ENCODE measurements around the gene KATNA1.

Gene KATNA1

GRCh38 chr6:149567945-149568585 is 80.4 kb downstream of the KATNA1 start:
- H3K4me2 ChIP-seq (ENCODE audit: low read depth, low read length), result no peak overlapping the region
- peaks cover 6% of the 10 kb centered on the region; the same call in 1 of the 2 replicates for H3K4me1 ChIP-seq (ENCODE audit: low read length)
- no peaks in the 10 kb centered on the region; the same call in 1 of the 2 replicates for H3F3A ChIP-seq (ENCODE audit: insufficient read depth, low read length)
- no peak overlapping the region for H3K4me3 ChIP-seq (ENCODE audit: low read length)
- H3K36me3 ChIP-seq (replicated peaks; ENCODE audit: insufficient read depth, low read length), result no peaks in the 10 kb centered on the region
- no peak overlapping the region for H3K9ac ChIP-seq (ENCODE audit: low read length)
- H3K9me2 ChIP-seq (replicated peaks; ENCODE audit: insufficient read depth, low read length), result no peaks in the 10 kb centered on the region
- peaks cover 24% of the 10 kb centered on the region for H3K79me2 ChIP-seq (ENCODE audit: low read length)
- TF ChIP-seq EZH2phosphoT487 (IDR thresholded peaks at IDR 0.05; ENCODE audit: low read length) (no peak), CTCF (IDR thresholded peaks at IDR 0.05; ENCODE audit: low read length) (no peak), EZH2 (optimal IDR thresholded peaks at IDR 0.05; ENCODE audit: low read depth, low read length) (no peak)
- no peak for DNase-seq
- H3K27me3 ChIP-seq (replicated peaks; ENCODE audit: insufficient read depth, low read length), result peaks cover 16% of the 10 kb centered on the region
- no peak overlapping the region for H3K27ac ChIP-seq (ENCODE audit: low read length)
- no peaks in the 10 kb centered on the region for H4K20me1 ChIP-seq (ENCODE audit: insufficient read depth, low read length)
- H2AFZ ChIP-seq (ENCODE audit: low read length), result no peak overlapping the region
- H3K9me3 ChIP-seq (replicated peaks; ENCODE audit: insufficient read depth, low read length), result no peaks in the 10 kb centered on the region

GRCh38 chr6:149567194-149567586 is 81.3 kb downstream of the KATNA1 start:
- no peaks in the 10 kb centered on the region for H4K20me1 ChIP-seq (ENCODE audit: insufficient read depth, low read length)
- no peaks in the 10 kb centered on the region for H3K9me3 ChIP-seq (replicated peaks; ENCODE audit: insufficient read depth, low read length)
- no peaks in the 10 kb centered on the region for H3K9me2 ChIP-seq (replicated peaks; ENCODE audit: insufficient read depth, low read length)
- H3K27me3 ChIP-seq (replicated peaks; ENCODE audit: insufficient read depth, low read length), result peaks cover 16% of the 10 kb centered on the region
- H3K4me2 ChIP-seq (ENCODE audit: low read depth, low read length), result peak overlapping the region; percentile 74
- peak overlapping the region; percentile 63 for H2AFZ ChIP-seq (ENCODE audit: low read length)
- peak overlapping the region; percentile 75 for H3K4me3 ChIP-seq (ENCODE audit: low read length)
- no peaks in the 10 kb centered on the region for H3K36me3 ChIP-seq (replicated peaks; ENCODE audit: insufficient read depth, low read length)
- peaks cover 6% of the 10 kb centered on the region; the same call in 1 of the 2 replicates for H3K4me1 ChIP-seq (ENCODE audit: low read length)
- H3K27ac ChIP-seq (ENCODE audit: low read length), result peak overlapping the region; percentile 55; the same call in 1 of the 2 replicates
- H3K79me2 ChIP-seq (ENCODE audit: low read length), result peaks cover 24% of the 10 kb centered on the region
- peak overlapping the region; percentile 69 for H3K9ac ChIP-seq (ENCODE audit: low read length)
- DNase-seq, result peak; percentile 24
- TF ChIP-seq EZH2phosphoT487 (IDR thresholded peaks at IDR 0.05; ENCODE audit: low read length) (no peak), EZH2 (optimal IDR thresholded peaks at IDR 0.05; ENCODE audit: low read depth, low read length) (no peak), CTCF (IDR thresholded peaks at IDR 0.05; ENCODE audit: low read length) (no peak)
- H3F3A ChIP-seq (ENCODE audit: insufficient read depth, low read length), result no peaks in the 10 kb centered on the region; the same call in 1 of the 2 replicates

GRCh38 chr6:149566410-149567193 is 81.9 kb downstream of the KATNA1 start:
- Histone ChIP-seq H3K27ac (ENCODE audit: low read length) (peak overlapping the region; percentile 55; the same call in 1 of the 2 replicates), H3K9ac (ENCODE audit: low read length) (peak overlapping the region; percentile 69), H3K4me3 (ENCODE audit: low read length) (peak overlapping the region; percentile 75), H3K4me2 (ENCODE audit: low read depth, low read length) (peak overlapping the region; percentile 74), H3K36me3 (replicated peaks; ENCODE audit: insufficient read depth, low read length) (no peaks in the 10 kb centered on the region), H3K9me3 (replicated peaks; ENCODE audit: insufficient read depth, low read length) (no peaks in the 10 kb centered on the region), H4K20me1 (ENCODE audit: insufficient read depth, low read length) (no peaks in the 10 kb centered on the region), H2AFZ (ENCODE audit: low read length) (peak overlapping the region; percentile 63), H3K79me2 (ENCODE audit: low read length) (peaks cover 24% of the 10 kb centered on the region), H3K9me2 (replicated peaks; ENCODE audit: insufficient read depth, low read length) (no peaks in the 10 kb centered on the region), H3K4me1 (ENCODE audit: low read length) (peaks cover 6% of the 10 kb centered on the region; the same call in 1 of the 2 replicates), H3K27me3 (replicated peaks; ENCODE audit: insufficient read depth, low read length) (peaks cover 16% of the 10 kb centered on the region), H3F3A (ENCODE audit: insufficient read depth, low read length) (no peaks in the 10 kb centered on the region; the same call in 1 of the 2 replicates)
- no peak for TF ChIP-seq CTCF (IDR thresholded peaks at IDR 0.05; ENCODE audit: low read length)
- TF ChIP-seq EZH2phosphoT487 (IDR thresholded peaks at IDR 0.05; ENCODE audit: low read length), result no peak
- no peak for TF ChIP-seq EZH2 (optimal IDR thresholded peaks at IDR 0.05; ENCODE audit: low read depth, low read length)
- peak; percentile 10 for DNase-seq
